HG03439 (cell line): ENCODE data around the gene CBS.
"Not testable (repeated sequence)": the region's sequence is repeated elsewhere in the genome, so short reads cannot be mapped to it uniquely, and the experiment has no call there.

Experiments
- ATAC-seq: cut with Tn5 transposase; IDR thresholded peaks from one replicate; pipeline ENCODE4 v1.9.1; 2021; ENCODE audit warnings: mild to moderate bottlenecking, moderate library complexity; ENCODE audit not compliant: unreplicated experiment

CBS gene

GRCh38 chr21:43069682-43070081 lies 6.0 kb downstream of the CBS start:
- not testable (repeated sequence) for ATAC-seq

- ATAC-seq = not testable (repeated sequence)
Observed at GRCh38 chr21:43068065-43068464, 7.6 kb downstream of the CBS start.

- ATAC-seq = not testable (repeated sequence)
Observed at GRCh38 chr21:43066690-43067089, 8.9 kb downstream of the CBS start.

GRCh38 chr21:43065991-43066390 lies 9.6 kb downstream of the CBS start:
- ATAC-seq = not testable (repeated sequence)

GRCh38 chr21:43064265-43064917 lies 11.2 kb downstream of the CBS start:
- ATAC-seq = not testable (repeated sequence)

GRCh38 chr21:43062955-43063664 lies 12.5 kb downstream of the CBS start:
- ATAC-seq = not testable (repeated sequence)

- not testable (repeated sequence) for ATAC-seq
Observed at GRCh38 chr21:43053112-43053511, 22.5 kb downstream of the CBS start.

- not testable (repeated sequence) for ATAC-seq
Observed at GRCh38 chr21:43045876-43046821, 29.5 kb downstream of the CBS start.

GRCh38 chr21:43045165-43045875 lies 30.3 kb downstream of the CBS start:
- ATAC-seq = not testable (repeated sequence)

GRCh38 chr21:43044547-43044946 lies 31.1 kb downstream of the CBS start:
- not testable (repeated sequence) for ATAC-seq

- not testable (repeated sequence) for ATAC-seq
Observed at GRCh38 chr21:43043291-43043690, 32.3 kb downstream of the CBS start.

- not testable (repeated sequence) for ATAC-seq
Observed at GRCh38 chr21:43042169-43042568, 33.5 kb downstream of the CBS start.

GRCh38 chr21:43038659-43039044 lies 37.0 kb downstream of the CBS start:
- not testable (repeated sequence) for ATAC-seq

- not testable (repeated sequence) for ATAC-seq
Observed at GRCh38 chr21:43037918-43038658, 37.5 kb downstream of the CBS start.

GRCh38 chr21:43036889-43037288 lies 38.7 kb downstream of the CBS start:
- not testable (repeated sequence) for ATAC-seq

GRCh38 chr21:43034826-43035225 lies 40.8 kb downstream of the CBS start:
- no peak for ATAC-seq

GRCh38 chr21:43034101-43034500 lies 41.5 kb downstream of the CBS start:
- no peak for ATAC-seq

GRCh38 chr21:43031121-43031619 lies 44.5 kb downstream of the CBS start:
- no peak for ATAC-seq

- no peak for ATAC-seq
Observed at GRCh38 chr21:43029785-43030184, 45.9 kb downstream of the CBS start.
